ENCODE measurements around the gene KRT8.
A peak's percentile ranks its signal among the peaks of the same experiment; 100 is the strongest.
"Not testable (repeated sequence)": the region's sequence is repeated elsewhere in the genome, so short reads cannot be mapped to it uniquely, and the experiment has no call there.

Gene KRT8

GRCh38 chr12:52901715-52902541, 2.9 kb downstream of the KRT8 start:
- no peak for DNase-seq

GRCh38 chr12:52900896-52901714, 3.8 kb downstream of the KRT8 start:
- DNase-seq, result no peak

GRCh38 chr12:52900166-52900895, 4.5 kb downstream of the KRT8 start:
- DNase-seq, result no peak

GRCh38 chr12:52899338-52900035, 5.4 kb downstream of the KRT8 start:
- DNase-seq, result no peak

GRCh38 chr12:52896190-52897100, 8.4 kb downstream of the KRT8 start:
- no peak for DNase-seq

GRCh38 chr12:52895726-52896189, 9.1 kb downstream of the KRT8 start:
- no peak for DNase-seq

GRCh38 chr12:52892974-52893373, 11.9 kb downstream of the KRT8 start:
- no peak for DNase-seq

- no peak for DNase-seq
Measured at GRCh38 chr12:52892207-52892852, 12.5 kb downstream of the KRT8 start.

- no peak for DNase-seq
Measured at GRCh38 chr12:52891044-52891443, 13.8 kb downstream of the KRT8 start.

- DNase-seq, result no peak
Measured at GRCh38 chr12:52890417-52890816, 14.5 kb downstream of the KRT8 start.

GRCh38 chr12:52884526-52885293, 20.2 kb downstream of the KRT8 start:
- DNase-seq, result peak; percentile 19

- DNase-seq, result not testable (repeated sequence)
Measured at GRCh38 chr12:52880499-52880898, 24.4 kb downstream of the KRT8 start.

GRCh38 chr12:52879394-52880351, 25.2 kb downstream of the KRT8 start:
- DNase-seq, result peak; percentile 98

GRCh38 chr12:52878507-52879393, 26.1 kb downstream of the KRT8 start:
- peak; percentile 76 for DNase-seq

GRCh38 chr12:52877242-52877641, 27.6 kb downstream of the KRT8 start:
- DNase-seq, result peak; percentile 26

GRCh38 chr12:52876372-52876771, 28.5 kb downstream of the KRT8 start:
- DNase-seq, result peak; percentile 45

GRCh38 chr12:52874573-52875435, 30.1 kb downstream of the KRT8 start:
- no peak for DNase-seq
